Gastrocnemius medialis (tissue), 4 donors: Measurements from ENCODE around the gene CACNA1D.

Experiments used
- CTCF ChIP-seq, 5 experiments: fragments of 450-650 bp in 3 of 5; fragments of 200-600 bp in 2 of 5; sonication (generic) in 2 of 5; IDR thresholded peaks in 4 of 5; conservative IDR thresholded peaks in 1 of 5; 1 replicate in 4 of 5; 2 replicates in 1 of 5; pipeline ENCODE4 v1.5.1; 2016 to 2019; ENCODE audit warnings: antibody characterized with exemption in 5 of 5, mild to moderate bottlenecking in 3 of 5, moderate library complexity in 3 of 5
- POLR2A ChIP-seq, 2 donors: fragments of 450-650 bp; IDR thresholded peaks; one replicate each; pipeline ENCODE4 v1.6.1; 2017; ENCODE audit warnings: antibody characterized with exemption in 2 of 2, mild to moderate bottlenecking in 2 of 2, moderate library complexity in 2 of 2

GRCh38 chr3:53715815-53716483 is 221.5 kb downstream of the CACNA1D start:
- TF ChIP-seq CTCF (IDR thresholded peaks at IDR 0.05 in 4 of 5, conservative IDR thresholded peaks at IDR 0.05 in 1 of 5) = no peak
- TF ChIP-seq POLR2A (IDR thresholded peaks at IDR 0.05) = no peak
